Gastroesophageal sphincter (tissue), 3 donors: ENCODE results near the gene PPP2R5C.

ENCODE experiments used
- POLR2AphosphoS5 ChIP-seq: sonication (generic); formaldehyde crosslinking; IDR thresholded peaks from one replicate; pipeline ENCODE4 v1.6.1; 2017; ENCODE audit warnings: antibody characterized with exemption
- TF ChIP-seq, protein P1 (sequence below), 4 experiments: fragments of 200-600 bp in 2 of 4; fragments of 450-650 bp in 2 of 4; sonication (generic) in 1 of 4; IDR thresholded peaks; one replicate each; pipeline ENCODE4 v1.5.1; 2017 to 2019; ENCODE audit warnings: antibody characterized with exemption in 4 of 4, mild to moderate bottlenecking in 2 of 4, moderate library complexity in 2 of 4

DNA sequence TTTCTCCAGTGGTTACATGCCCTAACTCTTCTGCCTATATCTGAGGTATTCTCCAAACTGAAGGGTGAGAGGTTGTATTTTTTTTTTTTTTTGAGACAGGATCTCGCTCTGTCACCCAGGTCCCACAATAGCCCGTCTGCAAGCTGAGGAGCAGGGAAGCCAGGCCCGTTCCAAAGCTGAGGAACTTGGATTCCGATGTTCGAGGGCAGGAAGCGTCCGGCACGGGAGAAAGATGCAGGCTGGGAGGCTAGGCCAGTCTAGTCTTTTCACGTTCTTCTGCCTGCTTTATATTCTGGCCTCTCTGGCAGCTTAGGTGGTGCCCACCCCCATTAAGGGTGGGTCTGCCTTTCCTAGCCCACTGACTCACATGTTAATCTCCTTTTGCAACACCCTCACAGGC, 135.8 kb downstream of the PPP2R5C start:
- TF ChIP-seq, protein P1, sequence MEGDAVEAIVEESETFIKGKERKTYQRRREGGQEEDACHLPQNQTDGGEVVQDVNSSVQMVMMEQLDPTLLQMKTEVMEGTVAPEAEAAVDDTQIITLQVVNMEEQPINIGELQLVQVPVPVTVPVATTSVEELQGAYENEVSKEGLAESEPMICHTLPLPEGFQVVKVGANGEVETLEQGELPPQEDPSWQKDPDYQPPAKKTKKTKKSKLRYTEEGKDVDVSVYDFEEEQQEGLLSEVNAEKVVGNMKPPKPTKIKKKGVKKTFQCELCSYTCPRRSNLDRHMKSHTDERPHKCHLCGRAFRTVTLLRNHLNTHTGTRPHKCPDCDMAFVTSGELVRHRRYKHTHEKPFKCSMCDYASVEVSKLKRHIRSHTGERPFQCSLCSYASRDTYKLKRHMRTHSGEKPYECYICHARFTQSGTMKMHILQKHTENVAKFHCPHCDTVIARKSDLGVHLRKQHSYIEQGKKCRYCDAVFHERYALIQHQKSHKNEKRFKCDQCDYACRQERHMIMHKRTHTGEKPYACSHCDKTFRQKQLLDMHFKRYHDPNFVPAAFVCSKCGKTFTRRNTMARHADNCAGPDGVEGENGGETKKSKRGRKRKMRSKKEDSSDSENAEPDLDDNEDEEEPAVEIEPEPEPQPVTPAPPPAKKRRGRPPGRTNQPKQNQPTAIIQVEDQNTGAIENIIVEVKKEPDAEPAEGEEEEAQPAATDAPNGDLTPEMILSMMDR (IDR thresholded peaks at IDR 0.05) = no peak
- no peak for TF ChIP-seq POLR2AphosphoS5
